Cerebellar nuclear complex (tissue), 1 donor: Measurements from ENCODE around the gene KIF25.
"Not testable (repeated sequence)": the region's sequence is repeated elsewhere in the genome, so short reads cannot be mapped to it uniquely, and the experiment has no call there.

ENCODE experiments used
- DNase-seq, 2 experiments: peaks; one replicate each; lab custom pipeline; 2025; lab: John Stamatoyannopoulos, UW

The KIF25 gene

GRCh38 chr6:167975458-167975857 is 22.0 kb upstream of the KIF25 start:
- DNase-seq = no peak

GRCh38 chr6:167976116-167976657 is 21.3 kb upstream of the KIF25 start:
- not testable (repeated sequence) for DNase-seq

GRCh38 chr6:167976708-167977107 is 20.8 kb upstream of the KIF25 start:
- no peak for DNase-seq

- no peak for DNase-seq
Measured at GRCh38 chr6:167977717-167978467, 19.6 kb upstream of the KIF25 start.

GRCh38 chr6:167978607-167979006 is 18.9 kb upstream of the KIF25 start:
- no peak for DNase-seq

GRCh38 chr6:167979436-167980139 is 17.9 kb upstream of the KIF25 start:
- no peak for DNase-seq

- DNase-seq = no peak
Measured at GRCh38 chr6:167980911-167981580, 16.4 kb upstream of the KIF25 start.

GRCh38 chr6:167981916-167982462 is 15.5 kb upstream of the KIF25 start:
- DNase-seq = no peak

GRCh38 chr6:167984144-167984719 is 13.2 kb upstream of the KIF25 start:
- no peak for DNase-seq

GRCh38 chr6:167984876-167985604 is 12.4 kb upstream of the KIF25 start:
- DNase-seq = no peak

- no peak for DNase-seq
Measured at GRCh38 chr6:167985911-167986595, 11.4 kb upstream of the KIF25 start.

- no peak for DNase-seq
Measured at GRCh38 chr6:167987396-167988153, 9.9 kb upstream of the KIF25 start.

- no peak for DNase-seq
Measured at GRCh38 chr6:167988154-167988495, 9.3 kb upstream of the KIF25 start.

GRCh38 chr6:167988945-167989841 is 8.3 kb upstream of the KIF25 start:
- no peak for DNase-seq

- no peak for DNase-seq
Measured at GRCh38 chr6:167990016-167990945, 7.2 kb upstream of the KIF25 start.

GRCh38 chr6:167993169-167993568 is 4.3 kb upstream of the KIF25 start:
- DNase-seq = no peak

- DNase-seq = no peak
Measured at GRCh38 chr6:167993831-167994230, 3.6 kb upstream of the KIF25 start.

- DNase-seq = no peak
Measured at GRCh38 chr6:167995302-167995701, 2.2 kb upstream of the KIF25 start.
